ENCODE data around the gene GNB3. TPM values are rescaled to one million over a fixed set of nuclear protein-coding genes. Genes with fewer than 3 reads are reported as not detected.

The GNB3 gene
- total RNA-seq, 1 experiment from 2014 or later, result 8.7 TPM

DNA sequence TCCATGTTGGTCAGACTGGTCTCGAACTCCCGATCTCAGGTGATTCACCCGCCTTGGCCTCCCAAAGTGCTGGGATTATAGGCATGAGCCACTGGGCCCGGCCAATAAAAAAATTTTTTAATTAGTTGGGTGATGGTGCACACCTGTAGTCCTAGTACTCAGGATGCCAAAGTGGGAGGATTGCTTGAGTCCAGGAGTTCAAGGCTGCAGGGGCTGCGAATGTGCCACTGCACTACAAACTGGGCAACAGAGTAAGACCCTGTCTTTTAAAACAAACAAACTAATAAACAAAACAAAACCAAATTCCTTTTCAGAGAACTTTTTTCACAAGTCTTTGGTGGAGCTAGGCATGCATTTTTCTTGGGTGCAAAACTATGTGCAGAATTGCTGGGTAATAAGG lies 42.5 kb downstream of the GNB3 start (continued):
- TF ChIP-seq, protein P1, sequence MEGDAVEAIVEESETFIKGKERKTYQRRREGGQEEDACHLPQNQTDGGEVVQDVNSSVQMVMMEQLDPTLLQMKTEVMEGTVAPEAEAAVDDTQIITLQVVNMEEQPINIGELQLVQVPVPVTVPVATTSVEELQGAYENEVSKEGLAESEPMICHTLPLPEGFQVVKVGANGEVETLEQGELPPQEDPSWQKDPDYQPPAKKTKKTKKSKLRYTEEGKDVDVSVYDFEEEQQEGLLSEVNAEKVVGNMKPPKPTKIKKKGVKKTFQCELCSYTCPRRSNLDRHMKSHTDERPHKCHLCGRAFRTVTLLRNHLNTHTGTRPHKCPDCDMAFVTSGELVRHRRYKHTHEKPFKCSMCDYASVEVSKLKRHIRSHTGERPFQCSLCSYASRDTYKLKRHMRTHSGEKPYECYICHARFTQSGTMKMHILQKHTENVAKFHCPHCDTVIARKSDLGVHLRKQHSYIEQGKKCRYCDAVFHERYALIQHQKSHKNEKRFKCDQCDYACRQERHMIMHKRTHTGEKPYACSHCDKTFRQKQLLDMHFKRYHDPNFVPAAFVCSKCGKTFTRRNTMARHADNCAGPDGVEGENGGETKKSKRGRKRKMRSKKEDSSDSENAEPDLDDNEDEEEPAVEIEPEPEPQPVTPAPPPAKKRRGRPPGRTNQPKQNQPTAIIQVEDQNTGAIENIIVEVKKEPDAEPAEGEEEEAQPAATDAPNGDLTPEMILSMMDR (IDR thresholded peaks at IDR 0.05 in 2 of 3, conservative IDR thresholded peaks at IDR 0.05 in 1 of 3; ENCODE audit: borderline replicate concordance in 1 of 3, insufficient read depth in 1 of 3, low read depth in 2 of 3, low read length in 2 of 3), result no peak

DNA sequence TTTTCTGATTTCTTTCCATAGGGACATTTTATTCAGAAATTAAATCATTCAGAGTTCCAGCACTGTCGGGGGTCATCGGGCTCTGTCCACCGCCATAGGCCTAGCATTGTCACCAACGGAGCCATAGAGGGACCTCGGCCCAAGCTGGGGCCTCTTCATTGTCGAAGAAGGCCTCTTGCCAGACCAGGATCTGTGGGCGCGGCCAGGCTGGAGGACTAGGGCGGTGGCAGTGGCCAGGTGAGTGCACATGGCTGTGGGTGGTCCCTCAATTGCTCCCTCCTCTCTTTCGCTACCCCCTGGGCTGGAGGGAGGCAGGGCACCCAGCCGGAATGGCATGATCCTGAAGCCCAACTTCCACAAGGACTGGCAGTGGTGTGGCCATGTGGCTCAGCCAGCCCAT lies 43.0 kb downstream of the GNB3 start:
- TF ChIP-seq EGR1 (IDR thresholded peaks at IDR 0.05; ENCODE audit: low read depth) (no peak), YY1 (IDR thresholded peaks at IDR 0.05; ENCODE audit: extremely low read depth, insufficient replicate concordance, low read depth, low read length) (no peak), ZFX (IDR thresholded peaks at IDR 0.05) (peak; percentile 9; the same call in 1 of the 2 replicates), TCF7L2 (IDR thresholded peaks at IDR 0.05; ENCODE audit: borderline replicate concordance, extremely low read depth, insufficient read depth, insufficient read length) (no peak)
- TF ChIP-seq, protein P2, sequence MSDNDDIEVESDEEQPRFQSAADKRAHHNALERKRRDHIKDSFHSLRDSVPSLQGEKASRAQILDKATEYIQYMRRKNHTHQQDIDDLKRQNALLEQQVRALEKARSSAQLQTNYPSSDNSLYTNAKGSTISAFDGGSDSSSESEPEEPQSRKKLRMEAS (IDR thresholded peaks at IDR 0.05), result no peak
- TF ChIP-seq, protein P1 (IDR thresholded peaks at IDR 0.05 in 2 of 3, conservative IDR thresholded peaks at IDR 0.05 in 1 of 3; ENCODE audit: borderline replicate concordance in 1 of 3, insufficient read depth in 1 of 3, low read depth in 2 of 3, low read length in 2 of 3), result no peak
- RAD21 ChIA-PET (ENCODE audit: low non-redundant PET in 1 of 2, low total read pairs in 2 of 2, uncharacterized antibody in 2 of 2, unreplicated experiment in 2 of 2), result no interaction called here
- H3K9me2 ChIP-seq (ENCODE audit: insufficient read depth), result no peaks in the 10 kb centered on the region
- no peak overlapping the region for H3K9ac ChIP-seq (ENCODE audit: low read length)
- no peak overlapping the region for H3K27ac ChIP-seq (ENCODE audit: low read depth, low read length)
- no peak for ATAC-seq
- CTCF ChIA-PET, result interaction anchor here (2.5 to 4.2 kb wide), 2 partner anchors 7 to 12 kb away, joined by 7 to 24 read pairs; no protein-coding TSS in a partner anchor
- POLR2A ChIA-PET, result no interaction called here
- no peak overlapping the region for H3K4me3 ChIP-seq (replicated peaks in 1 of 2; ENCODE audit: low read depth in 1 of 2, low read length in 2 of 2)
- H3K4me2 ChIP-seq (ENCODE audit: low read length), result no peak overlapping the region
- no peaks in the 10 kb centered on the region for H3K79me2 ChIP-seq (ENCODE audit: insufficient read depth, low read length)
- no peaks in the 10 kb centered on the region for H3K27me3 ChIP-seq (ENCODE audit: insufficient read depth, low read length)
- intact Hi-C loops (cut with micrococcal nuclease), result no loop called here
- H2AFZ ChIP-seq (ENCODE audit: low read depth, low read length, poor library complexity, severe bottlenecking), result no peak overlapping the region
- DNase-seq (ENCODE audit: low read depth, low spot score), result no peak
- H3K9me3 ChIP-seq (ENCODE audit: control insufficient read depth in 1 of 2, insufficient read depth in 1 of 2, low read depth in 1 of 2, low read length in 2 of 2), result no peaks in the 10 kb centered on the region
- no peaks in the 10 kb centered on the region for H4K20me1 ChIP-seq (ENCODE audit: insufficient read depth)
- BruUV-seq (replicated peaks), result no TSS peak
- H3K36me3 ChIP-seq (ENCODE audit: control insufficient read depth in 1 of 2, insufficient read depth in 2 of 2, low read length in 2 of 2), result peaks cover 0 to 4% of the 10 kb centered on the region in 2 experiments; a peak in 1 of 4 replicates
- H3K4me1 ChIP-seq (ENCODE audit: control insufficient read depth in 1 of 2, insufficient read depth in 2 of 2, low read length in 2 of 2), result peaks cover 12 to 22% of the 10 kb centered on the region in 2 experiments

Measured in HCT116 (cell line).